Right atrium auricular region (tissue), 2 donors: ENCODE results near the gene PIWIL1. TPM values are rescaled to one million over a fixed set of nuclear protein-coding genes. Genes with fewer than 3 reads are reported as not detected.

Experiments used
- DNase-seq: peaks from one replicate; pipeline ENCODE4 v3.0.0-alpha.2; 2019; ENCODE audit warnings: low spot score
- H3K27ac ChIP-seq, 2 donors: fragments of 200-600 bp; sonication (generic); 1 replicate in 1 of 2; 2 replicates in 1 of 2; pipeline ENCODE4 v1.5.1; 2016 to 2019
- H3K27me3 ChIP-seq, 2 donors: fragments of 200-600 bp; sonication (generic); one replicate each; pipeline versions ENCODE4 v1.5.1 to v1.6.0; 2017 to 2019
- H3K36me3 ChIP-seq: fragments of 200-600 bp; sonication (generic); one replicate; pipeline ENCODE4 v1.5.1; 2016
- H3K4me1 ChIP-seq, 2 donors: fragments of 200-600 bp; sonication (generic); one replicate each; pipeline versions ENCODE4 v1.5.1 to v1.6.0; 2017 to 2019
- H3K4me3 ChIP-seq, 2 donors: fragments of 200-600 bp; sonication (generic); 1 replicate in 1 of 2; 2 replicates in 1 of 2; pipeline ENCODE4 v1.5.1; 2017 to 2019; ENCODE audit warnings: mild to moderate bottlenecking in 1 of 2, moderate library complexity in 1 of 2
- H3K9me3 ChIP-seq, 2 donors: fragments of 200-600 bp; sonication (generic); one replicate each; pipeline ENCODE4 v1.5.1; 2019
- CTCF ChIP-seq, 2 donors: fragments of 200-600 bp; sonication (generic); IDR thresholded peaks; one replicate each; pipeline ENCODE4 v1.5.1; 2019; ENCODE audit warnings: antibody characterized with exemption in 2 of 2
- total RNA-seq, 2 donors: library from RNA; depleted of rRNA; stranded (reverse); fragments of >200 nt; gene quantifications; one replicate each; pipeline ENCODE4 v1.1.0, GENCODE V29; 2016

Gene PIWIL1
- total RNA-seq, 2 donors from 2014 or later = not detected

DNA sequence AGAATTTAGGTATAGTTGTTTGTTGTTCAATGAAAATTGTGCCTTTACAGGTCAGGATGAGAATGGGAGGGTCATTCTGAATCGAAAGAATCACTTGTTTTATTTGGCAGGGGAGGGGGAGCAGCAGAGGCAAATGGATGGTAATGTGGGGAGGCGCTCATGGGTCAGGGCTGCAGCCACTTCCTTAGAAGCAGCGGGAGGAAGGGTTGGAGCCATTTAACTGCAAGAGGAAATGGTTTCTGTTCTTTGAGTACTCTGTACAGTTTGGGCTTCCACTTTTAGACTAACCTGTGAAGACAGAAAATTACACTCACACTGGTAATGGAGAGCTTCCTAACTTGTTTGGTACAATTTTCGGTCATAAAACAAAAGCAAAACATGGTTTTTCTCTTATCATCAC lies 57.2 kb downstream of the PIWIL1 start:
- TF ChIP-seq CTCF (IDR thresholded peaks at IDR 0.05) = no peak
- DNase-seq = no peak
- Histone ChIP-seq H3K9me3 (no peaks in the 10 kb centered on the region), H3K4me1 (no peaks in the 10 kb centered on the region), H3K4me3 (no peak overlapping the region), H3K27me3 (no peaks in the 10 kb centered on the region), H3K27ac (no peak overlapping the region), H3K36me3 (no peaks in the 10 kb centered on the region)

DNA sequence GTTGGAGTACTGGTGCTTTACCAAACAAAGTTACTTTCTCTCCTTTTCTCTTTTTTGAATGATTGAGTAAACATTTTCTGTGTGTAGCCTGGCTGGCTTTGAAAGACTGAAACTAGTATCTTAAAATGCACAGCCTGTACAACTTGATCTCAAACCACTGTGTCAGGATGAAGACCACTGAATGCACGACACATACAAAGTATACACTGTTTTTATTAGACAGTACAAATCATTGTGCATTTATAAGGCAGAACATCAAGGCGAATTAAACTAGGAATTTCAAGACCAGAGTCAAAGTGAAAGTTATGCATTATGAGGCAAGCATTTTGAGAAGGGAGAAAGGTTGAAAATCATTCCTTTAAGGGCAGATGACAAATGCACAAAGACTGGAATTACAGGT lies 59.0 kb downstream of the PIWIL1 start:
- no peak for TF ChIP-seq CTCF (IDR thresholded peaks at IDR 0.05)
- H3K4me1 ChIP-seq = no peaks in the 10 kb centered on the region
- H3K4me3 ChIP-seq = no peak overlapping the region

DNA sequence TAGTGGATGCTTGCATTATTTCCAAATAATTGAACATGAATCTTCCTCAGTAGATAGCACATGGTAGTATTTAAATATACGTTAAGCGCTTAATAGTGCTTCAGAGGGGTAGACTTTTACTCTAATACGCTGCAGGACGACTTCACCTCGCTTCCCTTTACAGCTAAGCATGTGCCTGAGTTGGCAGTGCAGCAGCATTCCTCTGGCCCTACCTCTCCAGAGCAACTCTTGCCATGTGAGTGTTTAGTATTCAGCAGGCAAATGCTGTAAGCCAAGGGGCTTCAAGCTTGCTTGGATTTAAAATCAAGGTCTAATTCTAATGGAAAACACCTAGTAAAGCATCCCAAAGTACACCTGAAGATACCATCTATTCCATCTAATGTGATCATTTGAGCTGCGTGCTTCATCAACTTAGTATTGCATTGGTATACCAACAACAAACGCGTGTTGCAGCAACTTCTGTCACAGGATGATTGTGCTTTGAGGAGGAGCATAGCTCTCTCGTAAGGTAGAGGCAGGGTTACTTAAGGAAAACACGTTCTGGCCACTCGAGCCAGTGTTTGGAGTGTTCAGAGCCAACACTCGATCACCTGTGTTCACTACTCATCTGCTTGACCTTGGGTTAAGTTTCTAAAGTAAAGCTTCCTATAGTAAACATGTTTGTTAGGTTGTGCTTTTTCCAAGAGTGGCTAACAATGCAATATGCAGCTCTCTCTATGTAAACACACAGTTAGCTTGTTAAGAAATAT lies 60.6 kb downstream of the PIWIL1 start:
- no peaks in the 10 kb centered on the region for H3K4me1 ChIP-seq
- H3K27me3 ChIP-seq = no peaks in the 10 kb centered on the region
- H3K9me3 ChIP-seq = no peaks in the 10 kb centered on the region
- TF ChIP-seq CTCF (IDR thresholded peaks at IDR 0.05) = no peak
- DNase-seq = no peak
- H3K27ac ChIP-seq = no peak overlapping the region
- H3K4me3 ChIP-seq = no peak overlapping the region
- no peaks in the 10 kb centered on the region for H3K36me3 ChIP-seq

More for the DNA sequence above, 59.0 kb downstream of the PIWIL1 start:
- H3K9me3 ChIP-seq = no peaks in the 10 kb centered on the region
- DNase-seq = no peak
- H3K27ac ChIP-seq = no peak overlapping the region
- H3K36me3 ChIP-seq = no peaks in the 10 kb centered on the region
- H3K27me3 ChIP-seq = no peaks in the 10 kb centered on the region

- no peaks in the 10 kb centered on the region for H3K27me3 ChIP-seq
- no peak for DNase-seq
- TF ChIP-seq CTCF (IDR thresholded peaks at IDR 0.05) = peak in 1 of 2 donors; percentile 59
Measured at GRCh38 chr12:130401703-130402102, 64.0 kb downstream of the PIWIL1 start.

DNA sequence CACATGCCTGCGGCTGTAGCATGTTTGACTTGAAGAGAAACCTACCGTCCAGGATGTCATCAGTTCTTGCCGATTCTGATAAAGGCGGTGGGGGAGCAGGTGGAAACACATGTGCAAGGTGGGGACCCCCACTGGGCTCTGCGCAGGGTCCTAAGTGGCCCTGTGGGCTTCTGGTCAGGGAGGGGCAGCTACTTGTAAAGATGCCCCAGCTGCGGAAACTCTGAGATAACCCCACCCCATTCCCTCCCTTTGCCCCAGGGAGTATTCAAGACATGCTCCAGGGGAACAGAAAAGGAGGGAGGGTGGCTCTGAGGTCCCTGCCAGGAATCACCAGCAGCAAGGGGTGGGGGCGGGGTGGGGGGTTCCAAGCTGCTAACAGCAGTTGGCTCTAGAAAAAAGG lies 67.6 kb downstream of the PIWIL1 start:
- no peak for DNase-seq
- no peaks in the 10 kb centered on the region for H3K4me1 ChIP-seq
- H3K27ac ChIP-seq = no peak overlapping the region
- TF ChIP-seq CTCF (IDR thresholded peaks at IDR 0.05) = no peak
- H3K9me3 ChIP-seq = no peaks in the 10 kb centered on the region
- no peaks in the 10 kb centered on the region for H3K36me3 ChIP-seq
- H3K27me3 ChIP-seq = no peaks in the 10 kb centered on the region
- H3K4me3 ChIP-seq = no peak overlapping the region

More at GRCh38 chr12:130401703-130402102, 64.0 kb downstream of the PIWIL1 start:
- Histone ChIP-seq H3K36me3 (no peaks in the 10 kb centered on the region), H3K4me1 (no peaks in the 10 kb centered on the region), H3K4me3 (no peak overlapping the region), H3K9me3 (no peaks in the 10 kb centered on the region), H3K27ac (no peak overlapping the region)

GRCh38 chr12:130412384-130412783 lies 74.7 kb downstream of the PIWIL1 start:
- DNase-seq = peak; percentile 11
- H3K4me1 ChIP-seq = no peaks in the 10 kb centered on the region
- H3K27me3 ChIP-seq = no peaks in the 10 kb centered on the region
- H3K4me3 ChIP-seq = no peak overlapping the region
- H3K9me3 ChIP-seq = no peaks in the 10 kb centered on the region
- H3K36me3 ChIP-seq = no peaks in the 10 kb centered on the region
- TF ChIP-seq CTCF (IDR thresholded peaks at IDR 0.05) = no peak
- no peak overlapping the region for H3K27ac ChIP-seq
